Calu3 (cell line): ENCODE results near the gene SOHLH1. TPM values are rescaled to one million over a fixed set of nuclear protein-coding genes. Genes with fewer than 3 reads are reported as not detected.

Experiments
- BruUV-seq: library from RNA; stranded (reverse); fragments of 400-500 nt; replicated peaks from 2 replicates; lab custom pipeline; 2021; lab: Mats Ljungman, UMichigan
- CTCF ChIA-PET: fragments of 300-600 bp; sonication (Branson Sonifier 250); formaldehyde crosslinking; loops from one replicate; lab custom pipeline; 2022; ENCODE audit warnings: antibody characterized with exemption; lab: Charles Lee
- DNase-seq: peaks from one replicate; pipeline ENCODE4 v3.0.0; 2022
- H3K27ac Mint-ChIP-seq: one replicate; pipeline ENCODE4 v1.8.0; 2022; ENCODE audit warnings: mixed read lengths; ENCODE audit not compliant: unreplicated experiment
- H3K27me3 Mint-ChIP-seq: one replicate; pipeline ENCODE4 v1.8.0; 2022; ENCODE audit warnings: mixed read lengths; ENCODE audit not compliant: unreplicated experiment
- H3K36me3 Mint-ChIP-seq: one replicate; pipeline ENCODE4 v1.8.0; 2022; ENCODE audit warnings: mild to moderate bottlenecking, moderate library complexity, mixed read lengths; ENCODE audit not compliant: insufficient read depth, unreplicated experiment
- H3K4me1 Mint-ChIP-seq: one replicate; pipeline ENCODE4 v1.8.0; 2022; ENCODE audit warnings: mild to moderate bottlenecking, low read depth, mixed read lengths; ENCODE audit not compliant: unreplicated experiment
- H3K4me3 Mint-ChIP-seq: one replicate; pipeline ENCODE4 v1.8.0; 2022; ENCODE audit warnings: mild to moderate bottlenecking, low read depth, moderate library complexity, mixed read lengths; ENCODE audit not compliant: unreplicated experiment
- H3K9me3 Mint-ChIP-seq: one replicate; pipeline ENCODE4 v1.8.0; 2022; ENCODE audit warnings: low read depth, mixed read lengths; ENCODE audit not compliant: unreplicated experiment
- intact Hi-C: fragments of 100-400 bp; cut with micrococcal nuclease; formaldehyde crosslinking; loops from one replicate; pipeline ENCODE4 v1.10.0; 2022; ENCODE audit not compliant: unreplicated experiment
- total RNA-seq: library from RNA; stranded (reverse); gene quantifications from 2 replicates; pipeline ENCODE4 v1.2.3, GENCODE V29; 2022
- TF ChIP-seq, protein P1 (sequence below): fragments of 200-600 bp; IDR thresholded peaks from one replicate; pipeline ENCODE4 v1.8.0; 2022; ENCODE audit warnings: antibody characterized with exemption; ENCODE audit not compliant: unreplicated experiment

Gene SOHLH1
- total RNA-seq, 1 experiment from 2014 or later, result not detected

DNA sequence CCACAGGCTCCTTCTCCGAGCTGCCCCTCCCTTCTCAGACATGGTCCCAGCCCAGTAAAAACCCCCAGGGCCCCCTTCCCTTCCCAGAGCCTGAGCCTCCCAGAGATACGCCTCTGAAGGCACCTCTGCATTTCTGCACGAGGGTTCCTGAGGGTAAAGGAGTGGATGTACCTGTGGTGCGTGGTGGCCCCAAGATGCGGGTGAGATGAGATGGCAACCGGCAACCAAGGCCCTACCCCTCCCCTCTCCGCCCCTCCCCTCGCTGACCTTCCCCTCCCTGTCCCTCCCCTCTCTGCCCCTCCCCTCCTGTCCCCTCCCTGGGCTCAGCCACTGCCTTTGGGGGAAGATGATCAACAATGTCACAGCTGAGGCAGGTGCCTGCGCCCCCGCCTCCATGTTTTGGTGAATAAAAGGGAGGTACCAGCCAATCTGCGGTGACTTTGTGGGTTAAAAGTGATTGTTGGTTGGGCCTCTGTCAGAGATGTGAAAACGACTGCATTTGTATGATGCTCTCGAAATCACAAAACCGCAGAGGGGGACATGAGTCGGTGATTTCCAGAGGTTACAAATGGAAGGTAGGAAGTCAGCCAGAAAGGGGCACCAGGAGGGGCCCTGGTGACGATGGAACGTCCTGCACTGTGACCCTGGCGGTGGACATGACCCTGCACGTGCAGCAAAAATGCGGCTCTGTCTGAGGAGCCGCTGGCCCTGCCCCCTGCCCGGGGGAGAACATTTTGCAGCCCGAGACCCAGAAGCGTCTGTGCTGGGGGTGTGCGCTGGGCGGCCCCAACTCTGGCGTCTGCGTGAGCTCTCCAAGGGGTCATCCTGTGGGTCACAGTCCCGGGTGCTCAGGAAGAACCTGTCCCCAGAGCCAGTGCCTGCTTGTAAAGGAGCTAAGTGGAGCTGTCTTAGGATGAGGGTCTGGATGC lies 32.5 kb downstream of the SOHLH1 start:
- intact Hi-C loops, result no loop called here
- CTCF ChIA-PET, result no interaction called here
- TF ChIP-seq, protein P1, sequence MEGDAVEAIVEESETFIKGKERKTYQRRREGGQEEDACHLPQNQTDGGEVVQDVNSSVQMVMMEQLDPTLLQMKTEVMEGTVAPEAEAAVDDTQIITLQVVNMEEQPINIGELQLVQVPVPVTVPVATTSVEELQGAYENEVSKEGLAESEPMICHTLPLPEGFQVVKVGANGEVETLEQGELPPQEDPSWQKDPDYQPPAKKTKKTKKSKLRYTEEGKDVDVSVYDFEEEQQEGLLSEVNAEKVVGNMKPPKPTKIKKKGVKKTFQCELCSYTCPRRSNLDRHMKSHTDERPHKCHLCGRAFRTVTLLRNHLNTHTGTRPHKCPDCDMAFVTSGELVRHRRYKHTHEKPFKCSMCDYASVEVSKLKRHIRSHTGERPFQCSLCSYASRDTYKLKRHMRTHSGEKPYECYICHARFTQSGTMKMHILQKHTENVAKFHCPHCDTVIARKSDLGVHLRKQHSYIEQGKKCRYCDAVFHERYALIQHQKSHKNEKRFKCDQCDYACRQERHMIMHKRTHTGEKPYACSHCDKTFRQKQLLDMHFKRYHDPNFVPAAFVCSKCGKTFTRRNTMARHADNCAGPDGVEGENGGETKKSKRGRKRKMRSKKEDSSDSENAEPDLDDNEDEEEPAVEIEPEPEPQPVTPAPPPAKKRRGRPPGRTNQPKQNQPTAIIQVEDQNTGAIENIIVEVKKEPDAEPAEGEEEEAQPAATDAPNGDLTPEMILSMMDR, result no peak

DNA sequence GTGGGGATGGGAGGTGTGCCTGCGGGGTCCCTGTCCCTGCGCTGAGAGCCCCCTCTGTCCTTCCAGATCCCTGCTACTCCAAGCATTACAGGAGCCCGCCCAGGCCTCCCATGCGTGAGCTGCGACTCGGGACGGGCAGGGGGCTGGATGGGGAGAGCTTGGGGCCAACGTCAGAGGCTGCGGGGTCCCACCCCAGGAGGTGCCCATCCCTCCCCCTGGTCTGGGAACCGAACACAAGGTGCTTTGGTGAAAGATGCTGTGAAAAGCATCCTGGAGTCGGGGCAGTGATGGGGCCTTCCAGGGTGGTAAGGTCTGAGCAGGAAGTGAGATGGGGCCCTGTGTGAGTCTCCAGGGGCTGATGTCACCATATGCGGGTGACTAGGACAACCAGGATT lies 33.5 kb downstream of the SOHLH1 start:
- Mint-ChIP-seq H3K27me3 (peaks cover 46% of the 10 kb centered on the region), H3K36me3 (no peaks in the 10 kb centered on the region), H3K4me1 (no peaks in the 10 kb centered on the region), H3K27ac (no peak overlapping the region), H3K9me3 (no peaks in the 10 kb centered on the region), H3K4me3 (no peak overlapping the region)
- TF ChIP-seq, protein P1, result no peak
- CTCF ChIA-PET, result no interaction called here
- DNase-seq, result no peak
- no TSS peak for BruUV-seq
- intact Hi-C loops, result no loop called here

More for the DNA sequence above, 32.5 kb downstream of the SOHLH1 start:
- no peaks in the 10 kb centered on the region for H3K9me3 Mint-ChIP-seq
- H3K36me3 Mint-ChIP-seq, result no peaks in the 10 kb centered on the region
- peaks cover 48% of the 10 kb centered on the region for H3K27me3 Mint-ChIP-seq
- no TSS peak for BruUV-seq
- H3K4me1 Mint-ChIP-seq, result no peaks in the 10 kb centered on the region
- no peak for DNase-seq
- H3K4me3 Mint-ChIP-seq, result no peak overlapping the region
- no peak overlapping the region for H3K27ac Mint-ChIP-seq

DNA sequence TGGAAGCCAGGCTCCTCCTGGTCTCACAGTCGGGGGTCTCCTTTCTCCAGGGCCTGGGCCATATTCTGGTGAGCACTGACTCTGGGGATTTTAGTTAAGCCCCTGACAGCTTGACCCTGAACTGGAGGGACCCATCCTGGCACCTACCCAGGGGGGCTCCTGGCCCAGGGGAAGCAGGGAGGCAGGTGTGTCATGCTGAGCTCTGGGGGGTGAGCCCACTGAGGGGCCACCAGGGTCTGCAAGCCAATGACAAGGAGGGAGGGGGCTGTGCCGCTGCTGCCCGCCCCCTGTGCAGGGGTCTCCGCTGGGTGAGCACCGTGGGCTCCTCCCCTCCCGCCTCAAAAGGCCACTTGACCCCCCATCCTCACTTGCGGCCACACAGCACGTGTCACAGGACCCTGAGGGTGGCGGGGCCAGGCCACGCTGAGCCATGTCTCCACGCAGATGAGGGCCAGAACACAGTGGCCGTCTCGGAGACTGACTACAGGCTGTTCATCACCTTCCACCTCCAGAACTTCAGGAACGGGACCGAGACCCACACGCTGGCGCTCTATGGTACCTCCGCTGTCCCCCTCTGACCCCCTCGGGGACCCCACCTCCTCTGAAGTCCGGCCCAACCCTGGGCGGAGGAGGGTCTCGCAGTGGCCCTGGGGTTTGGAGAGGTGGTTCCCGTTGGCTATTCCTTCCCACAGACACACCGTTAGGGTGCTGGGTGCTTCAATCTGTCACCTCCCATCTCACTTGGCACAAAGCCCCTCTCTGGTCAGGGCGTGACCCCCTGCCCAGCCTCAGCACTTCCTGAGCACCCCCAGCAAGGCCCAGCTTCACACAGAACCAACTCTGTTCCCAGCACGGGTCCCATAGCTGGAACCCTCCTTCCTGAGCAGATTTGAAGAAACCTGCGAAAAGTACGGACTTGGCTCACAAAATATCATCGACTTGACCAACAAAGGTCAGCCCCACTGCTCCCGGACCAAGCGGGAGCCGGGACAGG lies 34.2 kb downstream of the SOHLH1 start:
- H3K9me3 Mint-ChIP-seq, result no peaks in the 10 kb centered on the region

DNA sequence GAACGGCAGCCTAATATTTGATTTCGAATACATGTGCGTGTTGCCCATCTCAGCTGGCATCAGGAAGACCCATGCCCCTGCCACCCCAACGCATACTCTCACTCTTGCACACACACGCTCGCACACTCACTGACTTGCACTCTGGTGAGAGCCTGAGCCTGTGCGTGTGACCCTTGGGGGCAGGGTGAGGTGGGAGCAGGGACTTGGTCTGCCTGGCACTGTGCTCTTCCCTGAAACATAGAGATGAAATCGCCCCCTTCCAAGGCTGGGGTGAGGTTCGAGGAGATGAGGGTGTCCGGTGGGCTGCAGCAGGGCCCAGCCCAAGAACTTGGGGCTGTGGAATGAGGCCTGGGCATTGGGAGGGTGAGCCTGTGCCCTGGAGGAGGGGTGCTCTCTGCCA lies 35.0 kb downstream of the SOHLH1 start:
- Mint-ChIP-seq H3K36me3 (no peaks in the 10 kb centered on the region), H3K27ac (no peak overlapping the region), H3K27me3 (peaks cover 46% of the 10 kb centered on the region), H3K4me3 (no peak overlapping the region), H3K4me1 (no peaks in the 10 kb centered on the region), H3K9me3 (no peaks in the 10 kb centered on the region)
- TF ChIP-seq, protein P1, result no peak
- DNase-seq, result no peak
- no TSS peak for BruUV-seq
- CTCF ChIA-PET, result no interaction called here
- intact Hi-C loops, result no loop called here

More for the DNA sequence above, 34.2 kb downstream of the SOHLH1 start:
- H3K27ac Mint-ChIP-seq, result no peak overlapping the region
- no peak overlapping the region for H3K4me3 Mint-ChIP-seq
- DNase-seq, result no peak
- H3K36me3 Mint-ChIP-seq, result no peaks in the 10 kb centered on the region
- intact Hi-C loops, result no loop called here
- CTCF ChIA-PET, result no interaction called here
- TF ChIP-seq, protein P1, result no peak
- no TSS peak for BruUV-seq
- peaks cover 46% of the 10 kb centered on the region for H3K27me3 Mint-ChIP-seq
- H3K4me1 Mint-ChIP-seq, result no peaks in the 10 kb centered on the region
